SH-SY5Y (cell line): ENCODE results near the gene GZF1.
A peak's percentile ranks its signal among the peaks of the same experiment; 100 is the strongest.

Source experiments
- GATA2 ChIP-seq: IDR thresholded peaks from 2 replicates; pipeline ENCODE4 v1.6.1; 2011; ENCODE audit warnings: mild to moderate bottlenecking, low read depth, low read length
- GATA3 ChIP-seq: IDR thresholded peaks from 2 replicates; pipeline ENCODE4 v1.6.1; 2011; ENCODE audit warnings: low read depth, mild to moderate bottlenecking, low read length, moderate library complexity

The GZF1 gene

DNA sequence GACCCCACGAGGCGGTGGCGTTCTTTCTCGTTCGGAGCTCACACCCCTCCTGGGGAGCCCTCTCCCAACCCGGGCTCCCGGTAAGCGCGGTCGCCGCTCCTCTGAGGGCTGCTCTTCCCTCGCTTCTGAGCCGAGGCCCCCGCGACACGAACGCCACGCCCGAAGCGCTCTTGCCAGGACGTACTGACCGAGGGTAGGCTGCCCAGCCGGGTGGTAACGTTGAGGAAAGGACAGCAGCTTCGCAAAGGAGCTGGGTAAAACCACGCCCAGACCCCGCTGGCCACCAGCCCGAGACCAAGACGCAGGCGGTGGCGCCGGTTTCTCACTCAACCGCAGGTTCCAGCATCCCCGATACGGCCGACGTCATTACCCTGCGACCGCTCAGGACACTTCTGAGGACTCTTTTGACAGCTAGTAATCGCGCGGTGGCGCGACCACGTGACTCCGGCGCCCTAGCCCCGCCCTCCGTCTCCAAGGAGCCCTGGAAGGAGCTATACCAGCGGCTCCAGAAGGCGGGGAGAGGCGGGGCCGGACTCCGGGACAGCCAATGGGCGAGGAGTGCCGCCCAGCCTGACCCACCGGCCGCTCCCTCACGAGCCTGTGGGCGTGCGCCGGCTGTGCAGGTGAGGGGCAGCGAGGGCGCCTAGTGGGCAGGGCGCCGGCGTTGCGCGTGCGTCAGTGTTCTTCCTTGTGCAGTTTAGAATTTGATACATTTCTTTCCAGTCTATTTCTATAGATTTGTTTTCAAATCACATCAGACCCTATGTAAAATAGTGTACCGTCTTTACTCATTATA is 4.0 kb upstream of the GZF1 start:
- TF ChIP-seq GATA3 (no peak), GATA2 (0 out of 2 replicates have a peak, but pooled peaks have one; percentile 12)

DNA sequence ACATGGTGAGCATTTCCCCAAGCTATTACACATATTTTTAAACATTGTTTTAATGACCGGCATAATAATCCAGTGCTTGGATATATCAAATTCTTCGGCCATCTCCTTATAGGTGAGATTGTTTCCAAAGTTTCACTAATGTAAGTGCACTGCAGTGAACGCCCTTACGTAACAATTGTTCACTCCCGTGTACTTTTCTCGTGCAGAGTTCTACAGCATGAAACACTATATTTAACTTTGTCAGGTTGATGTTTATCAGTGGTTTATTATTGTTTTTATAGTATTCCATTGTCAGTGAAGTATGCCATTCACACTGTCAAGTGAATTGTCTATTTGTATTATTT is 3.4 kb upstream of the GZF1 start:
- TF ChIP-seq GATA3 (no peak), GATA2 (no peak)

DNA sequence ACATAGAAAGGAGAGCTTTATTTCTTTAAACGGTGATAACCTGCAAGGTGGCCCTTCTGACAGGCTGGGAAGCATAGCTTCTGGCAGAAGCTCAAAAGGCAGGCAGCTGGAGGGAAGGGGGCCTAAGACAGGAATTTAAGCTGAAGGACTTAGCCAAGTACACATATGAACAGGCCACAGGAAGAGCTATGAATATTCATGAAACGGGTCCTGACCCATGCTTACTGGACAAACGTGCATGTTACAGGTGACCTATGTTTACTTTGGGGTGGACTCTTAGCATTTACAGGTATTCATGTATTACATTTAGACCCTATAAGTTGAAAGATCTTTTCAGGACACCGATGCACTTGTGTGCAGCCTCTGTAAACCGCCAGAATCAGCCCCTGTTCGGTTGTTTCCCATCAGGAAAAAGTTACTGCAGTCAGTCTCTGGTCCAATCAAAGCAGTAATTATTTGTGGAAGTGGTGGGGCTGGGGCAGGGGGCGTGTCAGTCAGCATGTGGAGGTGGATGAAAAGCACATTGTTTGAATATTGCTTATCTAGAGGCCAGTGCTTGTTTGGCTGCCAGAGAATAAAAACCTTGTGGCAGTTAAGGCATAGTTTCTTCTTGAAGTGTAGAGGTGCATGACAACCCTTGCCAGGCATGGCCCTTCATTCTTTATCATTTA is 2.9 kb upstream of the GZF1 start:
- no peak for TF ChIP-seq GATA2
- TF ChIP-seq GATA3 = no peak

DNA sequence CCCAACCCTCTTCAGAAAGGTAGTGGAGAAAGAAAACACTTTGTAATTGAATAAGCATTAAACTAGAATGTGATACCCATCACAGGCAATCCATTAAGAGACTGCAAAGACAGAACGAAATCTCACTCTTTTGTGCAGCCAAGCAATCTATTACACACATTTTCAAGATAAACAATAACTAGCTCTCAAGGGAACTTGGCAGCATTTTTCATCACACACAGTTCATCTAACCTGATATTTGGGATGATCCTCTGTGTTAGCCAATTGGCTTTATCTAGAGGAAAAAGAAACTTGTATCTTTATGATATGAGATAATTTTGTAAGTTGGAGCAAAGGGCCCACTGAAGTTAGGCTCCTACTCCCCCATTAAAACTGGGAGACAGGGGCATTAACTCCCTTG is 1.5 kb upstream of the GZF1 start:
- TF ChIP-seq GATA3 = no peak
- TF ChIP-seq GATA2 = no peak

DNA sequence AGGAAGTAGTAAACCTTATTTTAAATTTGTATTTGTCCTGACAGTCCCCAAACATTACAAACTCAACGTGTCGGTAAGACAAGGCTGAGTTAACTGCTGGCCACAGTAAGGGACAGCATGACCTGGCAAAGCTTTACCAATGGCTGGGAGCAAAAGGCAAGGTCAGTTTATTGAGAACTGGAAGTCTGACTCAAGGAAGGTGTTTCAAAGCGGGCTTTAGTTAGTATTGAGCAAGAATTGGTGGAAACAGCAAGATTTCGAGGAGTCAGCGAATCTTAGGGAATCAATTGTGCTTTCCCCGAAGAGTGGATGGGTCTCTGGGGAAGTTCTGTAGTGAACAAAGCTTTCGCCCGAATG is 885 bp upstream of the GZF1 start:
- TF ChIP-seq GATA2 (no peak), GATA3 (no peak)

DNA sequence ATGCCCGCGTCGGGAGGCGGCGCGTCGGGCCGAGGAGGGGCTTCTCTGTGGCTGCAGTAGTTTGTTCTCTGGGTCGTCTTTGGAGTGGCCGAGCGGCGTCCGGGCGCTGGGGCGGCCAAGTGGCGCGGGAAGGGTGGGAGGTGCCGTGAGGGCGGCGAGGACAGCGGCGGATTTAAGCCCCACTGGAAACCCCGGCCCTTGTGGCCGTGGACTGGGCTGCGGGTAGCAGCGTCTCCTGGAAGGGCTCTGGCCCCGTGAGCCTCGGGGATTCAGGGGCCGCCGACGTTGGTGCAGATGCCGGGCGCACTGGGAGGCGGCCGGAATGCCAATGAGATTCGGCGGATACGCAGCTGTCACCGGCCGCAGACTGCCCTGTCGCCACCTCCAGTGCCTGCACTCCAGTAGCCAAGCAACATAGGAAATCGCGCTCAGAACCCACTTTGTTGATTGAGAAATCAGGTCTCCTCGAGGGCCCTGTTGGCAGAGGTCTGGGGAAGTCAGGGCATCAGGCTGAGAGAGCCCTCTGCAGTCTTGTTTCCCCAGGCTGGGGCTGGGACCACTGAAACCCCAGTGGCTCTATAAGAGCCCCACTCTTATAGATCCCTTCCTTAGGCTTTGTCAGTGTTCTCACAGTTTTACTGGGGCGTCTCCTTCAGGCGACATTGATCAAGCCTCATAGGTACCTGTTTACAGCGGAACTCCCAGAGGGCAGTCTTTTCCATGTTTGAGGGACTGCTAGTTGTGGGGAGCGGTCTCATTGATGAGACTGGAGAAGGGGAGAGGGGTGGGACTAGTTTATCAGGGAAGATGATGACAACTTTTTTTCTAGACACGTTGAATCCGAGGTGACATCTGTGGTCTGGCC is 642 bp downstream of the GZF1 start:
- TF ChIP-seq GATA3 = no peak
- TF ChIP-seq GATA2 = no peak

DNA sequence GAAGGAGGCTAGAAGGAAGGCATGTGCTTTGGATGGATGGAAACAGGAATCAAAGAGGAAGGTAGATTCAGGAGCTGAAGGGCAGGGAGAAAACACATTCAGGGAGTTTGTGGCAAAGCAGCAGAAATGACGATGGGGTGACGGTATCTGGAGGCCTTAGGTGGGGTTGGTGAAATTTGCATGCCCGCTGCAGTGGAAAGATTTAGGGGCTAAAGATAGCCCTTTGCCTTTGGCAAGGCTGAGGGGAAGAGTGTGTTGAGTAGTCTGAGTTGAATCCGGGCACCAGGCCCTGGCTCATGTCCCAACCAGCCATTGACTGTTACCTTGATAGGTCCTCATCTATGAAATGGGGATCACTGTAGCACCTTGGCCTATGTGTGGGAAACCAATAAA is 1.3 kb downstream of the GZF1 start:
- no peak for TF ChIP-seq GATA2
- no peak for TF ChIP-seq GATA3

DNA sequence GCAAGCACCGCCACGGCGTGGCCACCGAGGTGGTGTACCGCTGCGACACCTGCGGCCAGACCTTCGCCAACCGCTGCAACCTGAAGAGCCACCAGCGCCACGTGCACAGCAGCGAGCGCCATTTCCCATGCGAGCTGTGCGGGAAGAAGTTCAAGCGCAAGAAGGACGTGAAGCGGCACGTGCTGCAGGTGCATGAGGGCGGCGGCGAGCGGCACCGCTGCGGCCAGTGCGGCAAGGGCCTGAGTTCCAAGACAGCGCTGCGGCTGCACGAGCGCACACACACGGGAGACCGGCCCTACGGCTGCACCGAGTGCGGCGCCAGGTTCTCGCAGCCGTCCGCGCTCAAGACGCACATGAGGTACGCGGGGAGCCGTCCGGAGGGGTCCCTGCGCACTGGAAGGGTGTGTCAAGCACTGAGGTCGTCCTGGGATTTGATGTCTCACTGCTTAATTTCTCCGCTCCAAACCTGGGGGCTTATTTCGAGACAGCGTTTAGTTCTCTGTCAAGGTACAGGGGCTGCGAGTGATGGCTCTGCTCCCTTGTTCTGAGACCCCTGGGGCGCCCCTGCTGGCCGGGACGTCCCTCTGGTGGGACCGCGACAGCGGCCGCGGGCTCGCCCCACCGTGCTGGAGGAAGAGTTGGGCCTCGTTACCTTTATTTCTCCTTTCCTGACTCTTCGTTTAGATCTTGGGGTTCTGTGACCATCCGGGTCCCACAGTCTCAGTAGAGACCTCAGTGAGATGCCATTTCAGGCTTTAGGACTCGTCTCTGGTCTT is 3.6 kb downstream of the GZF1 start:
- TF ChIP-seq GATA3 (no peak), GATA2 (no peak)

DNA sequence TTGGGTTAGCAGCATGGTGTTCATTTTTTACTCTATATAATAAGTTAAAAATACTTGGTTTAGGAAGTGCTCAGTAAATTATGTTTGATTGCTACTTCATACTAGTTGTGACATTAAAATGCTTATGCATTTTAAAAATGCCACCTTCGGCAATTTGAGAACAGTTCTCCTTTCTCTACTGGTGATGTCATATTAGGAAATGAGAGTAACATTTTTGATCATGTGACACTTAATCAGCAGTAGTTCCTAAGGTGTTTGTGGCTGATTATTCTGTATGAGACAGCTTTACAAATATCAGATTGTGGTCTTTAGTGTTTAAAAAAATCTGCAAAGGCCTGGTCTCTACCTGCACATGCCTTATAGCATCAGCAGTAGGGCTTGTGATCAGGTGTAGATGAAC is 4.4 kb downstream of the GZF1 start:
- TF ChIP-seq GATA2 (no peak), GATA3 (no peak)

DNA sequence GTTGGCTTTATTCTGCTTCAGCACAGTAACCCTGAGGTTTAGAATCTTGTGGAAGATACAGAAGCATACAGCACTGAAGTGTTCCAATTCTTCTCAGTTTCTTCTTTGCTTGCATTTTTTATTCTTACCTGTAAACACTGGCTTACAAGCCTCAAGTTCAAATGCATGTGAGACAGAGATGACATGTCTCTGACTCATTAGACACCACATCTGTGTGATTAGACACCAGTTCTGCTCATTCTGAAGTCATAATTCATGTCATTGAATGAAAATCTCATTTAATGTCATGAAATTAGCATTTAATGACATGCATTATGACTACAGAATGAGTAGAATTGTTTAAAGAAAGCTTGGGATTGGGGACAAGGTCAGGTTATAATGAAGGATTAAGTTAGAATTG is 5.8 kb downstream of the GZF1 start:
- no peak for TF ChIP-seq GATA3
- no peak for TF ChIP-seq GATA2

DNA sequence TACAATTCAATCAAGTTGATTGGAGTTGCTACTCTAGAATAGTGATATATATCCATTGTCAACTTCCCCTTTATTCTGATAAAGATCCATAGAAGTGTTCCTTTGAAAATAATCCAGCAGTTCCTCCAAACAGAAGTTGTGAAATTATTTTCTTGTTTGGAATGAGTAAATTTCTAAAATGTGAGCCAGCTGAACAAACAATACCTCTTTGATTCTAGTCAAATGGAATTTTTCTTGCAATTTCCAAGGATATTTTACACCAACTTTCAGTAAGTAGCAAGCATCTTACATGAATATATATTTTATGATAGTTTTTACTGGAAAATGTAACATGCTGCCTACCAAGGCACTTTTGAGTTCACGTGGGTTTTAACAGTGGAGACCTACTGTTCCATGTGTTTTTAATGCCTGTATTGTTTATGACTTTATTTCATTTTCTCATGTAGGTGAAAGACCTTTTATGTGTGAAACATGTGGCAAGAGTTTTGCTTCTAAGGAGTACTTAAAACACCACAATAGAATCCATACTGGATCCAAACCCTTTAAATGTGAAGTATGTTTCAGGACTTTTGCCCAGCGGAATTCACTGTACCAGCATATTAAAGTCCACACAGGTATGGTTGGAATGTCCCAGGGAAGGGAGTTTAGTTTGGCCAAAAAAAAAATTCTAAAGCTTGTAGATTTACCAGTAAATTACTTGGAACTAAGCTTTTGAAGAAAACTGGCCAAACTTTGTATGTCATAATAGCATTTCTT is 6.5 kb downstream of the GZF1 start:
- no peak for TF ChIP-seq GATA2
- no peak for TF ChIP-seq GATA3

DNA sequence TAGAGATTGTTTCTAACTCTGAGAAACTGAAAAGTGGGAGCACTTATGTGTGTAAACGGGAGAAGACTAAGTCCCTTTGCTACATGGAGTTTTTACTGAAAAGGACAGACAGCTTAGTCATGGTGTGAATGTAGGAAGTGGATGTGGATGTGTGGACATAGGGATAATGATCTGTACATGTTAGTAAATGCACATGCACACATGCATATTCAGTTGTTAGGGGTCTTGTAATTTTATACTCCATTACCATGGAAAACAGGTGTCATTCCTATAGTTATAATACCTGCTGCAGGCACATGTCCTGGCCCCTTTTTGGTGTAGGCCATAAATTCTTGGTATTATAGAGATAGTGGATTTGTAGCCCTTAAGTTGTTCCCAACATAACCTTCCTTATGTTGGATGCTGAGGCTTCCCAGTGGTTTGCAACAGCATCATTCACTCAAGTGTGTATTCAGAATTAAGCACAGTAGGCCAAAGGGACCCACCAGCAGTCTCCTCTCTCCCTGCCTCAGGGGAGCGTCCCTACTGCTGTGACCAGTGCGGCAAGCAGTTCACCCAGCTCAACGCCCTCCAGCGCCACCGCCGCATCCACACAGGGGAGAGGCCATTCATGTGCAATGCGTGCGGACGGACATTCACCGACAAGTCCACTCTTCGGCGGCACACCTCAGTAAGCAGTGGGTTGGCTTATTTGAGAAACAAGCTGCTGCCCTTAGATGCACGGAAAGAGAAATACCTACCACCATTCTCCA is 7.3 kb downstream of the GZF1 start:
- TF ChIP-seq GATA3 (no peak), GATA2 (no peak)

DNA sequence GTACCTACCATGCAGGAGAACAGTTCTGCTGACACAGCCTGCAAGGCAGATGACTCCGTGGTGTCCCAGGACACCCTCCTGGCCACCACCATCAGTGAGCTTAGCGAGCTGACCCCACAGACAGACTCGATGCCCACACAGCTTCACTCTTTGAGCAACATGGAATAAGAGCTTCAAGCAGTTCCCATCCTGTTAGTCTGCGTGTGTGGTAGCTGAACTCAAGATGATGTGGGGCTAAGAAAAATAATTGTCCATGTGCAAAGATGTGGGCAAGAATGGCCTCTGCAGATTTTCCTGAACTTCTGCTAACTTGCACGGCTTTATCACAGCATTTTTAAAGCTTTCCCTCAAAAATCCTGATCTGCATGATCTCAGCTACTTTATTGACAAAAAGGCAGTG is 8.3 kb downstream of the GZF1 start:
- no peak for TF ChIP-seq GATA2
- no peak for TF ChIP-seq GATA3

DNA sequence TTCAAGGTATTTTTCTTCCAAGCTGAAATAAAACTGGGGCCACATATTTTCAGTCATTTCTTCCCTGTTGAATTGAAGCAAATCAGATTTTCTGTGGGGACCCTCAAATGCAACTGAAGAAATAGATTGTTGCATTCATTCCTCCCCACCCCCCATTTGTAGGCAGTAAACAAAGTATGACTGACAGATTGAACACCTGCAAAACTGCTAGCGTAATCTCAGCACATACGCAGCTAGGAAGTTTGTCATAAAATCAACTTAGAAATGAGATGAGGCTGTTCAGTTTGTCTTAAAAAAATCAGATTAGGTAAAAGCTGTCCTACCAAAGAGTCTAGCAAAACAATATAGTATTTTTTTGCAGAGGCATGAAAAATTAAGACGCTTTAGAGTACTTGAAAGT is 8.9 kb downstream of the GZF1 start:
- no peak for TF ChIP-seq GATA3
- no peak for TF ChIP-seq GATA2
